GM23248 (cell line): ENCODE results near the gene CREB5.

Experiments used
- EZH2 ChIP-seq: fragments of 200-600 bp; sonication (generic); IDR thresholded peaks from 2 replicates; pipeline ENCODE4 v1.6.1; 2018; ENCODE audit warnings: antibody characterized with exemption, mild to moderate bottlenecking; ENCODE audit not compliant: insufficient read depth, poor library complexity, severe bottlenecking
- EZH2phosphoT487 ChIP-seq: fragments of 200-600 bp; sonication (generic); IDR thresholded peaks from 2 replicates; pipeline ENCODE4 v1.6.1; 2018; ENCODE audit warnings: antibody characterized with exemption, moderate library complexity, mild to moderate bottlenecking, low read depth; ENCODE audit not compliant: insufficient read depth

DNA sequence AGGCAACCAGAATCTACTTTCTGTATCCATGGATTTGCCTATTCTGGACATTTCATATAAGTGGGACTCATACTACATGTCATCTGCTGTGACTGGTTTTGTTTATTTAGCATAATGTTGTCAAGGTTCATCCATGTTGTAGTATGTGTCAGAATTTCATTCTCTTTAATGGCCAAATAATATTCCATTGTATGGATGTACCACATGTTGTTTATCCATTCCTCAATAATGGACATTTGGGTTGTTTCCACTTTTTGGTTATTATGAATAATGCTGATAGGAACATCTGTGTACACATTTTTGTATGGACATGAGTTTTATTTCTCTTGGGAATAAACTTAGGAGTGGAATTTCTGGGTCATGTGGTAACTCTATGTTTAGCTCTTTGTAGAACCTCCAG is 133.7 kb downstream of the CREB5 start:
- TF ChIP-seq EZH2 (no peak), EZH2phosphoT487 (no peak)
